DMS53 (cell line): ENCODE data around the gene ATAD1.
A peak's percentile ranks its signal among the peaks of the same experiment; 100 is the strongest.
"Not testable (repeated sequence)": the region's sequence is repeated elsewhere in the genome, so short reads cannot be mapped to it uniquely, and the experiment has no call there.

Experiments
- DNase-seq: peaks from one replicate; lab custom pipeline; 2025; lab: John Stamatoyannopoulos, UW

Gene ATAD1

DNA sequence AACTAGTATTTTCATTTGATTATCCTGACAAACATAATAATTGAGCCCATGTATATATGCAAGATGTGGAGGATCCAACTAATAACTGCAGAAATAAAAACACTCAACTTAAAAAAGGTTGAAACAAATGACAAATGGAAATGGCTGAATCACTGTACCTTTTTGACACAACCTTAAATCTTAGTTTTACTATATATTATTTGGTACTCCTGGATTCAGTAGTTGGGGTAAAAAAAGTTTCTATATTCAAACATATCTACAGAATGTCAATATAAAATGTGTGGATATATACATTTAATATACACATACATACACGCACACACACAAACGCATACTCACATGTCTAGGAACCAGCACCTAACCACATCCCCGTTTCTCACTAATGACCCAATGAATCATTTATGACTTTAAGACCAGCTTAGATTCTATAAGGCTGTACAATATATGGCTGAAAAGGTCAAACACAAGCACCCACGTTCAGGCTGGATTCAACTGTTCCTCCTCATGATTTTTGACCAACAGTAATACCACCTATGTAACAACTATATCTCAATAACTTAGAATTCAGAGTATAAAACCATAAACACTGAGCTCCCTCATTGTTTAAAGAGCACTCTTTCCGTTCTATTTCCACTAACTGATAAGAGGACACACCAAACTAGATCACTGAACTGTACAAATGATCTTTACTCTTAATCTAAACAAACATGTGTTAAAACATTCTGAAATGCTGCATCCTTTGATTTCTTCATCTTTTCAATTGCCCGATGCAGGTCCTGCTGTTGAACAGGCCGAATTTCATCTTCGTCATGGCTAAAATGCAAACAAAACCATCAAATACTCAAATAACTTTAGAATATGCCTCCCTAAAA is 63.8 kb downstream of the ATAD1 start:
- no peak for DNase-seq

DNA sequence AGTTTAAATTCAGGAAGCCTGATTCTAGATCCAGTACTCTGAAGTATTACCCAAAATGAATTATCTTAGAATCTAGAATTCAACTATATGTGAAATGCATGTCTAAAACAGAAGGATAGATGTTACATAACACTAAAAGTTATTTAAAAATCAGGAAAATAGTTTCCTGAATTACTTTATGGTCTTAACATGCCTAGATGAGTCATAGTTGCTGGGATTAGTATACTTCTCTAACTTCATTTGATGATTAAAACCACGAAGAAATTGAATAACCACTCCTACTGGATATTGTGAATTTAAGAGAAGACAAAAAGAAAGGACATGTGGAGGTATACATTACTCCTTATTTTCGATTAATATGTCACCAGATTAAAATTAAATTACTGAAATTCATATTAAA is 65.5 kb downstream of the ATAD1 start:
- DNase-seq: no peak

DNA sequence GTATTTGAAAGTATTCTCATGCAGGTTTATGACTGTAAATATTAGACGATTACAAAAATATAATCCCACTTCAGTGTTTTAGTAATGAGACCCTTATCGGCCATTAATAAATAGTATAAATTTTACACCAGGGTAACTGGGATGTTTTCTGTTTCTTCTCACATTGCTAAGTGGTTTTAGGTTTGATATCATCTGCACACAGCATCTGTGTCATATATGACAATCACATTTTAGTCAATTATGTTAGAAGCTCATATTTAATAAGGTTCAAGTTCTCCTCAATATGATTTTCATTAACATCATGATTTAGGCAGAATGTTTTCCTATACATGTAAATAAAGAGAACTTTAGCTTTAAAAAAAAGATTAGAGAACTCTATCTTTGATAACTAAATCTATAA is 66.8 kb downstream of the ATAD1 start:
- DNase-seq: no peak

DNA sequence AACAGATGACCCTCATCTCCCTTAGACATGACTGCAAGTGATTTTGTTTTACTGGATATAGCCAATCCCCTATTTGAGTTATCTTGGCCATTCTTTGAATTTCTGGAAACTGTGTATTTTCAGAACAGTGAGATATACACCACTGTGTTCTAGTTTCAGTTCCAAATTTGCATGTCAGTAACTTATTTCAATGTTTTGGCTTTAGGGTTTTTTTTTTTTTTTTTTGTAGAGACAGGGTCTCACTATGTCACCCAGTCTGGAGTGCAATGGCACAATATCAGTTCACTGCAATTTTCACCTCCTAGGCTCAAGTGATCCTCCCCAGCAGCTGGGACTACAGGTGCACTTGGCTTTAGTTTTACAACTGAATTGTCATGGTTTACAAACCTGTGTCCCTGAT is 67.2 kb downstream of the ATAD1 start:
- no peak for DNase-seq

DNA sequence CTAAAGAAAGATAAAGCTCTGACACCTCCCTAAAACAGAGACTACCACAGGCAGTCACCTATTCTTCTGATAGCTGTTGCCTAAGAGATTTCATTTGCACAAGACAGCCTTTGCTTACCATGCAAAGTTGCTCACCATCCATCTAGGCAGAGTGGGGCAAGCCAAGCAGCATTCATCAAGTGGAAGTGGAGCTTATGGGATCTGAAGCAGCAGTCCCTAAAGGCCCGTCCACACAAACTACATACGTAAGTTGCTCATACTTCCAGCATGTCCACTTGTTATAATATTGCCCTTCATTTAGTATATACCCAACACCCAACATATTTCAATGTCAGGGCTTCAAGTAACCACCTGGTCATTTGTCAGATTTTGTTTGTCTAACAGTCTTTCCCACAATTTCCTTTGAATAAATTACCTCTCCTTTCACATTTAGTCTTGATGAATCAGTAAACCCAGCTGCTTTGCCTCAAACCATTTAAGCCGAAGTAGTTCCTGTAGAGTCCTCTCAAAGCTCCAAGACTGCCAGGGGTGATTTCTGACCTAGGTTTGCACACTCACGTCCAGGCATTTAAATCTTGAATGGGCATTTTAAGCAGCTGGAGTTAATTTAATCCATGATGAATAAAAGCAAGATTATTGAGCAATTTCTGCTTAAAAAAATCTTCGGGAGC is 67.9 kb downstream of the ATAD1 start:
- DNase-seq: no peak

DNA sequence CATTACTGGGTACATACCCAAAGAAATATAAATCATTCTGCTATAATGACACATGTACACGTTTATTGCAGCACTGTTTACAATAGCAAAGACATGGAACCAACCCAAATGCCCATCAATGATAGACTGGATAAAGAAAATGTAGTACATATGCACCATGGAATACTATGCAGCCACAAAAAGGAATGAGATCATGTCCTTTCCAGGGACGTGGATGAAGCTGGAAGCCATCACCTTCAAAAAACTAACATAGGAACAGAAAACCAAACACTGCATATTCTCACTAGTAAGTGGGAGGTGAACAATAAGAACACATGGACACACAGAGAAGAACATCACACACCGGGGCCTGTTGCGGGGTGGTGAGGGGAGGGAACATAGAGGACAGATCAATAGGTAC is 69.8 kb downstream of the ATAD1 start:
- not testable (repeated sequence) for DNase-seq

DNA sequence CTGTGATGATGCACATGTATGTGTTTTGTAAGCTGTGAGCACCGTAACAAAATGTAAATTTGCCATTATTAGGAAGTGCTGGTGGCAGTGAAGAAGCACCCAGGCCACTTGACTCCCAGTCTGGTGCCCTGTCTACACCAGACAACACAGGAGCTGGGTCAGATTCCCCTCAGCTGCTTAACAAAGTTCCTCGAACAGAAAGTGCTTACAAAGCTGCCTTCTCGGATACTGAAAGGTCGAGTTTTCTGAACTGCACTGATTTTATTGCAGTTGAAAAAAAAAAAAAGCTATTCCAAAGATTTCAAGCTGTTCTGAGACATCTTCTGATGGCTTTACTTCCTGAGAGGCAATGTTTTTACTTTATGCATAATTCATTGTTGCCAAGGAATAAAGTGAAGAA is 71.1 kb downstream of the ATAD1 start:
- DNase-seq: no peak

DNA sequence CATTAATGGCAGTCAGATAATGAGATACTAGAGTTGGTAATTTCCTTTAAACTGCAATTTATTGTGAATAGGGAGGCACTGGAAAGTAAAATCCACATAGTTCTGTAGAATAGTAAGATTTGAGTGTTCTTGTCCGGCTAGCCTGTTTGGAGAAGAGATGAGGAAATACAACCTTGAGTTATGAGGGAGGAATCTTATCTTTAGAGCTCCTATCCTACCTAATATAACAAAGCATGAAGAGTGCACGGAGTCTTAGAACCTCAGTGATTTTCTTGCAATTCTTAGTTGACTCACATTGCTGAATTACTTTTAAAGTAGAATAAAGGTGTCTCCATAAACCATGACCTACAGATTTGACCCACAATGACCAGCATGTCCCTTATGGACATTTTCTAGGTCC is 73.4 kb downstream of the ATAD1 start:
- no peak for DNase-seq

DNA sequence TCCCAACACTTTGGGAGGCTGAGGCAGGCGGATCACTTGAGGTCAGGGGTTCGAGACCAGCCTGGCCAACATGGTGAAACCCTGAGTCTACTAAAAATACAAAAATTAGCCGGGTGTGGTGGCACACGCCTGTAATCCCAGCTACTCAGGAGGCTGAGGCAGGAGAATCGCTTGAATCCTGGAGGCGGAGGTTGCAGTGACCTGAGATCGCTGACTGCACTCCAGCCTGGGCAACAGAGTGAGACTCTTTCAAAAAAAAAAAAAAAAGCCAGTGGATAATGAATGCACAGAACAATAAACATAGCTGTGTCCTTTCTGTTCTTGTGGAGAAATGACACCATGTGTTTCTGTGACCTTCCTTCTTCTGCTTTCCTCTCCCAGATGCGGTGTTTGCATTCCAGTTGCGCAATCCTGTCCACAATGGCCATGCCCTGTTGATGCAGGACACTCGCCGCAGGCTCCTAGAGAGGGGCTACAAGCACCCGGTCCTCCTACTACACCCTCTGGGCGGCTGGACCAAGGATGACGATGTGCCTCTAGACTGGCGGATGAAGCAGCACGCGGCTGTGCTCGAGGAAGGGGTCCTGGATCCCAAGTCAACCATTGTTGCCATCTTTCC is 74.9 kb downstream of the ATAD1 start:
- DNase-seq: peak; percentile 9

DNA sequence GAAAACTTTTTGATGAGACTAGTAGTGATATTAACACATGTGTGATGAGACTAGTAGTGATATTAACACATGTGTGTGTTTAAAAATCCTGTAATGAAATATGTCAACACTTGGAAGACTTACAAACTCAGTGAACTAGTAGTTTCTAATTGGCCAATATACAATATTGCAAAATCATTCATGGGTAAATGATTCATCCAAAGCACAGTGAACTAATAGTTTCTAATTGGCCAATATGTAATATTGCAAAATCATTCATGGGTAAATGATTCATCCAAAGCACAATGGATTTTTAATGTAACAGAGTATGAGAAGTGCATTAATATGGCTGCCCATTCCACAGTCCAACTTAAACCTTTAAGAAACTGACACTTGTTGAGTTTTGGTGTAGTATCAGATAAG is 77.8 kb downstream of the ATAD1 start:
- DNase-seq: no peak

DNA sequence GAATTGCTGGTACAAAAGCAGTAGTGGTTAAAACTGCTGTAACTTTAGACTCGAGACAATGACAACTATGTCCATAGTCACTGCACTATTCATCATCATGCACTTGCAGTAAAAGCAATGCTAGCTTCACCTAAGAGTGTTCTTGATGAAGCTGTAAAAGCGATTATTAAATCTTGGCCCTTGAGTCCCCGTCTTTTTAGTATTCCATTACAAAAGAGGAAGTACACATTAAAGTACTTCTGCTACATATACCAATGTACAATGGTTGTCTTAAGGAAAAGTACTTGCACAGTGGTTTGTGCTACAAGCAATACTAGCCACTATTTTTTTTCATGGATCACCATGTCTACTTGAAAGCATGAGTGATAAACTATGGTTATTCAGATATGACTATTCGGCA is 78.3 kb downstream of the ATAD1 start:
- no peak for DNase-seq

DNA sequence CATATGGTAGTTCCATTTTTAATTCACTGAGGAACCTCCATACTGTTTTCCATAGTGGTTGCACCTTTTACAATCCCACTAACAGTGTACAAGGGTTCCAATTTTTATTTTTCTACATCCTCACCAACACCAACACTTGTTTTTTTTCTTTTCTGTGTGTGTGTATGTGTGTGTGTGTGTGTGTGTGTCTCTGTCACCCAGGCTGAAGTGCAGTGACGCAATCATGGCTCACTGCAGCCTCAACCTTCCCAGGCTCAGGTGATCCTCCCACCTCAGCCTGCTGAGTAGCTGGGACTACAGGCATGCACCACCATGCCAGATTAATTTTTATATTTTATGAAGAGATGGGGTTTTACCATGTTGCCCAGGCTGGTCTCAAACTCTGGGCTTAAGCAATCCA is 79.8 kb downstream of the ATAD1 start:
- not testable (repeated sequence) for DNase-seq

DNA sequence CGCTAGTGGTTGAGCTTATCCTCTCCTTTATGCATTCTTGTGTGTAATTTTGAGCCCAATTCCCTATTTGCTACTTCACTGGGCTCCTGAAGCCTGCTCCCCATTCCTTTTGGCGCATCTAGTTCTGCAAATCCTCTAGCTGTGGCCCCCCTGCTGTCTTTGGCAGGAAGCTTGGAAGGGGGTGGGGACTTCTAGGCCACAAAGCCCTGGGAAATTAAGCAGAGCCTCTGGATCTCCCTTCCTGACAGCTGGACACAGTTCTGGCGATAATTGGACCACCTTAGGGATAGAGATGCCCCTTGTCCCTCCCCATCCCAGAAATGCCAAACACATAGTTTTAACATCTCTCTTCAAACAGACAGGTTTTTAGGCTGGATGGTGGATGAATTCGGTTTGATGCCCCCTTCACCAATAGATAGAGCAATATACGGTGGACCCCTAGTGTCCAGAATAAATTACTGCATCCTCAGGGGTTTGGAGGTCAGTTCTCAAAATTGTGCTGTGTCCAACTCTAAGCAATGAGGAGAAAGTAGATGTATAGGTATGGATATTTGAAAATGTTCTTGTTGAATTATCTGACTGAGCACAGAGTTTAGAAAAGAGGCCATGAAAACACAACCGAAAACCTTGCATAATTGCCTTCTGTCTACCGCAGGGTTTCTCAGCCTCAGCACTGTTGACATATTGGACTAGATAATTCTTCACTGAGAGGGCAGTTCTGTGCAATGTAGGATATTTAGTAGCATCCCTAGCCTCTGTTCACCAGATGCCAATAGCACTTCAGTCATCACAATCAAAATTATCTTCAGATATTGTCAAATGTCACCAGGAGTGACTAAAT is 82.8 kb downstream of the ATAD1 start:
- peak; percentile 58 for DNase-seq

DNA sequence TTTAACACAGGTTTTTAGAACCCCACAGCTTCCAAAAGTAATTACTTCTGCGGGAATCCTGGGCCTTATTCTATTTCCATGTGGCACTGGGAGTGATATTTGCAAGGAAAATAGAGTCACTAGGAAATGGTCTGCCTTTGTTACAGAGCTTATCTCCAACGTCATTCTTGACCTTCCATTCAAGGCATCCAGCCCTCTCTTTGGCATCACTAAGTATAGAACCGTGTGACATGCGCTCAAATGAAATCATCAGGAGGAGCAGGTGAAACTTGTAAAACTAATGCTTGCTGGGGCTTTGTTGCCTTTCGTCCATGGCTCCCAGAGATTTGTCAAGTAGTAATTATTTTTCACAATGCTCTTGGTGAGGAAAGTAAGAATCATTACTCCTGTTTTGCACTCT is 84.9 kb downstream of the ATAD1 start:
- no peak for DNase-seq

DNA sequence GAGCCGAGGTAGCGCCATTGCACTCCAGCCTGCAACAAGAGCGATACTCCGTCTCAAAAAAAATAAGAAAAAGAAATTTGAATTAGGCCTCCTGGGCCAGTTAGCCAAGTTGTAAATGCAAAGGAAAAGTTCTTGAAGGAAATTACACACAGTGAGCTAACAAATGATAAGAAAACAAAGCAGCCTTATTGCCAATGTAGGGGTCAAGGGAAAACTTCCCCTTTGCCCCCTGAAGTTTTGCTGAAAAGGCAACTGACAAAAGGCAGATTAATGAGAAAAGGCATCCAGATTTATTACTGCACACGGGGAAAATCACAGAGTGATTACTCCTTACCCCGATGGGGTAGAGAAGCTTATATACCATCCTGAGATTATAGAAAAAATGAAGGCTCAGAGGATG is 88.1 kb downstream of the ATAD1 start:
- DNase-seq: no peak

DNA sequence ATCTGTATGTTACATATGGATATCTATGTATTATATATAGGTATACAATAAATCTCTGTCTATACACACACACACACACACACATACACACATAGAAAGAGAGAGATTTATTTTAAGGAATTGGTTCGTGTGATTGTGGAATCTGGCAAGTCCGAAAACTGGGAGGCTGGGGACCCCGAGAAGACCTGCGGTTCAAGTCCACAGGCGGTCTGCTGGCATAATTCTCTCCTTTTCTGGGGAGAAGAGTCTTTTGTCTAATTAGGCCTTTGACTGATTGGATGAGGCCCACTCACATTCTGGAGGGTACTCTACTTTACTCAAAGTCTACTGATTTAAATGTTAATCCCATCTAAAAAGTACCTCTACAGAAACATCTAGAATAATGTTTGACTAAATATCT is 93.2 kb downstream of the ATAD1 start:
- DNase-seq: no peak

DNA sequence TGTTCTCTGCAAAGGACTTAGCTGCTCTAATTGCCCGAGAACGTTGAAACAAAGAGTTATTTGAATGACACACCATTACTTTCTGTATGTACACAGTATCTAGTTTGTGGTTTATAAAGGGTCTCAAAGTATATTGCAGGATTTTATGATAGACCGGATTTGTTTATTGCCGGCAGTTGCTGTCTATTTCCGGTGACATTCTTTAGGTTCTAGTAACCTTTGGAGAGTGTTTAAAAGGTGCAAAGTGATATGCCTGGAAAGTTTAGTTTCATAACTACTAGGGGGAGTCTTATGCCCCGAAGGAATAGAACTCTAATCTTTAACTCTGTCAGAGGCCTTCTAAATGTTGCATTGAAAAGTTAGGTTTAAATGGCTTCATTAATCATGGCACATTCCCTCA is 94.5 kb downstream of the ATAD1 start:
- no peak for DNase-seq

DNA sequence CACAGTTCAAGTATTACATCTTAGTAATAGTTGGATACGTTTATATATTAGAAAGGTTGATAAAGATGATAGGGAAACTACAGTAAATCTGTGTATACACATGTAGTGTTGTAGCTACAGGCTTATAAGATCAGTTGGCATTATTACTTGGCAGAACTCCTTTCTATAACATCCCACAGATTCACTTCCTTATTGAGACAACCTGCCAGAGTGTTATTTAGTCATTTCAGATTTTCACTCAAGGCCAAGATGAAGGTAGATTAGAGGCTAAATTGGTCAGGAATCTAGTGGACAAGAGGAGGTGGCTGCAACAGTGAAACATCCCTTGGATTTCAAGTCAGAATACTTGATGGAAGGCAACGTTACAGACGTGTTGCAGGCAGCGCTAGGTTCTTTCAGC is 95.3 kb downstream of the ATAD1 start:
- no peak for DNase-seq

DNA sequence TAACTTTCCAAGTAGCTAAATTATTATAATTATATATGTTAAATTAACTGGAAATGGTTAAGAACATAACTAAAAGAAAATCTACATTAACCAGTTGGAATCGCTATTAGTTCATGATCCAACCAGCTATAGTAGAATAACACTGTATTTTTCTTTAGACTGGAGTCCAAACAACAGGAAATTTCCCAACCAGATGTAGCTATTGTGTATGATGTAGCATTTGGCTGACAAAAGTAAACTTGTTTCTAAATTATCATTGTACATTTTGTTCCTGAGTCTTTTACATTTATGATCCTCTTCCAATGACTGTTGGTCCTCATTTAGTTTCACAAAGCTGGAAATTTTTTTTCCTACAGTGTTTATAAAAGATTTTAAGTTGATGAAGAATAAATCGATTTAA is 96.2 kb downstream of the ATAD1 start:
- no peak for DNase-seq

DNA sequence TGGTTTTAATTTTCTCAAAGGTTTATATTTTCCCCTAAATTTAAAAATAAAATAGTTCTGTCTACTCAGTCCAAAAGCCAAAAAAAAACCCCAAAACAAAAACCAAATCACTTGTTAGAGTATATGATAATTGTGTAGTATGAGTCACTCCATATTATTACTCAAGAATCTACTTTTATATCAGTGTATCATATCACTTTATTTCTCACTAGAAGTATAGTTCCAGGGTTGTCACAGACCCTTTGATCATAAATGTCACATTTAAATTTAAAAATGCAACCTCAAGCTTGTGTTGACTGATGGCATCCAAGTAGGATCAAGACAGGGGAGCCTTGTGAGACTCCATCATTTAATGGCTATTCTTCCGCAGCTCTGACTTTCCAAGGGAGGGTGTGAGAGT is 97.4 kb downstream of the ATAD1 start:
- DNase-seq: no peak

DNA sequence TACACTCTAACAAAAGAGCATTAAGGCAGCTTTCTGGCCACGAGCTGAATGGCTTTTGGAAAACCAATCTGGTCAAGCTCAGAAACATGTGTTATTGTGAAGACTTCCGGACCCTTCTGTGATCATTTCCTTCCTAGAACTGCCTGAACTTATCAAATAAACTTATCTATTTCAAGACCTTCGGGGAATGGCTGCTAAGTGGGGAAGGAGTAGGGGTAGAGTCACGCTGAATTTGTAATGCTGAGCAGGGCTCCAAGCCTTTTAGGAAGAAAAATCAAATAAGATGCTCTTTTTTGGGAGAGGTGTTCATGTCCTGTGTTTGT is 101.7 kb downstream of the ATAD1 start:
- no peak for DNase-seq

DNA sequence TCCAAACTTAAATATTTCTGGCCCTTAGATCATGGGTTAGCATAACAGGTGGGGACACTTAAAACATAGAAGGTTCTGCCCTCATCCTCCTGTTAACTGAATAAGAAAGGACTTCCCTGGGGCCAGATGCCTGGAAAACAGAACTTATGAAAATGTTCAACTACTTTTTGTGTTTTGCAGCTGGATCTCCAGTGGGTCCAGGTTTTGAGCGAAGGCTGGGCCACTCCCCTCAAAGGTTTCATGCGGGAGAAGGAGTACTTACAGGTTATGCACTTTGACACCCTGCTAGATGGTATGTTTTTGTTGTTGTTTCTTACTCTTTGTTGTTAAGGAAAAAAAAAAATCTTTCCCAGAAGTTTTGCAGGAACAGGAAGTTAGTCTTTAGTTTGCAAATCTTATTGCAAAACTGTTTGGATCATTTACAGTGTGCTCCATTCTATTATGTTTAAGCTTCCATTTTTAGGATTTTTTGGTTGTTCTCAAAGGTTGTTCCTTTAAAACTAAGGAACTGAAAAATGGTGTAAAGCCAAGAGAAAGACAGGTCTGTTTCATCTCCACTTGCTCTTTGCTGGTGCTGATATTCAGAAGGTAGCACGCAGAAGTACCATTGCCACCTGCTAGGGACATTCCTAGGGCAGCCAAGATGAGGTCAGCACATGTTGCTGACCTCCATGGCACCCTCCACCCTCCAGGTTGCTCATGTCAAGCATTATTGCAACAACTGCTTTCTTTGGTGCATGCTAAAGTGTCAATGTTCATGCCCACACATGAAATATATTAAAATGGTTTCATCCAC is 102.3 kb downstream of the ATAD1 start:
- no peak for DNase-seq
